HCT116 (cell line): ENCODE data around the gene QSOX1. TPM values are rescaled to one million over a fixed set of nuclear protein-coding genes. Genes with fewer than 3 reads are reported as not detected.
"Not testable (repeated sequence)": the region's sequence is repeated elsewhere in the genome, so short reads cannot be mapped to it uniquely, and the experiment has no call there.

Source experiments
- ATAC-seq: fragments of 200-7000 bp; cut with Tn5 transposase; 2 replicates; pipeline ENCODE4 v1.9.1; 2020; ENCODE audit warnings: mild to moderate bottlenecking, moderate library complexity
- BruUV-seq: library from RNA; stranded (reverse); fragments of 400-500 nt; replicated peaks from 2 replicates; lab custom pipeline; 2021; lab: Mats Ljungman, UMichigan
- CTCF ChIA-PET: fragments of 300-600 bp; sonication (Branson Sonifier 250); formaldehyde crosslinking; loops from one replicate; lab custom pipeline; 2021; ENCODE audit warnings: antibody characterized with exemption; lab: Charles Lee
- POLR2A ChIA-PET: fragments of 300-600, 350-600 bp; sonication (Branson Sonifier 250); formaldehyde crosslinking; loops from one replicate; lab custom pipeline; 2021; ENCODE audit warnings: antibody characterized with exemption; lab: Charles Lee
- RAD21 ChIA-PET, 2 experiments: fragments of 300-600 bp; sonication (Branson Sonifier 250); formaldehyde crosslinking; loops; one replicate each; lab custom pipeline; 2023; ENCODE audit warnings: low total read pairs in 2 of 2; ENCODE audit not compliant: uncharacterized antibody in 2 of 2, unreplicated experiment in 2 of 2, low non-redundant PET in 1 of 2; lab: Charles Lee
- DNase-seq: peaks from one replicate; pipeline ENCODE4 v3.0.0-alpha.2; 2010; ENCODE audit warnings: low read depth, low spot score
- H2AFZ ChIP-seq: fragments of 200-600 bp; shearing (Covaris generic), sonication (generic); 2 replicates; pipeline ENCODE4 v1.6.1; 2017; ENCODE audit warnings: low read depth, mixed run types, mixed read lengths, antibody characterized with exemption, low read length; ENCODE audit not compliant: poor library complexity, severe bottlenecking
- H3K27ac ChIP-seq: 2 replicates; pipeline ENCODE4 v1.5.1; 2012; ENCODE audit warnings: low read depth, low read length
- H3K27me3 ChIP-seq: fragments of 200-600 bp; sonication (generic); 2 replicates; pipeline ENCODE4 v1.6.1; 2016; ENCODE audit warnings: mixed run types, low read length, mixed read lengths; ENCODE audit not compliant: insufficient read depth
- H3K36me3 ChIP-seq, 2 experiments: fragments of 200-500 bp in 1 of 2; fragments of 200-600 bp in 1 of 2; sonication (Bioruptor generic) in 1 of 2; sonication (generic) in 1 of 2; 2 replicates each; pipeline versions ENCODE4 v1.5.1 to v1.6.1; 2014 to 2016; ENCODE audit warnings: low read length in 2 of 2, inconsistent platforms in 1 of 2, mixed read lengths in 1 of 2, mixed run types in 1 of 2; ENCODE audit not compliant: insufficient read depth in 2 of 2, control insufficient read depth in 1 of 2
- H3K4me1 ChIP-seq, 2 experiments: fragments of 200-600 bp in 1 of 2; sonication (generic) in 1 of 2; 2 replicates each; pipeline versions ENCODE4 v1.5.1 to v1.6.1; 2012 to 2017; ENCODE audit warnings: low read length in 2 of 2, inconsistent platforms in 1 of 2, mild to moderate bottlenecking in 1 of 2, mixed read lengths in 1 of 2, mixed run types in 1 of 2, moderate library complexity in 1 of 2; ENCODE audit not compliant: insufficient read depth in 2 of 2, control insufficient read depth in 1 of 2
- H3K4me2 ChIP-seq: fragments of 200-600 bp; sonication (generic); 2 replicates; pipeline ENCODE4 v1.6.1; 2017; ENCODE audit warnings: mixed run types, low read length, mixed read lengths
- H3K4me3 ChIP-seq, 2 experiments: fragments of 200-600 bp in 1 of 2; sonication (generic) in 1 of 2; replicated peaks in 1 of 2; 2 replicates each; pipeline ENCODE4 v1.5.1; 2011 to 2016; ENCODE audit warnings: low read length in 2 of 2, control low read depth in 1 of 2, low read depth in 1 of 2, mild to moderate bottlenecking in 1 of 2, mixed read lengths in 1 of 2, mixed run types in 1 of 2
- H3K79me2 ChIP-seq: fragments of 200-600 bp; sonication (generic); 2 replicates; pipeline ENCODE4 v1.6.1; 2017; ENCODE audit warnings: mild to moderate bottlenecking, mixed run types, low read length, moderate library complexity, mixed read lengths; ENCODE audit not compliant: insufficient read depth
- H3K9ac ChIP-seq: fragments of 200-600 bp; sonication (generic); 2 replicates; pipeline ENCODE4 v1.6.1; 2016; ENCODE audit warnings: low read length, mixed read lengths
- H3K9me2 ChIP-seq: fragments of 200-600 bp; sonication (generic), shearing (Covaris generic); 2 replicates; pipeline ENCODE4 v1.6.1; 2017; ENCODE audit warnings: mixed run types, mild to moderate bottlenecking, moderate library complexity; ENCODE audit not compliant: insufficient read depth
- H3K9me3 ChIP-seq, 2 experiments: fragments of 200-500 bp in 1 of 2; fragments of 200-600 bp in 1 of 2; sonication (Bioruptor generic) in 1 of 2; sonication (generic) in 1 of 2; 2 replicates each; pipeline ENCODE4 v1.6.1; 2014 to 2017; ENCODE audit warnings: low read length in 2 of 2, mixed read lengths in 2 of 2, inconsistent platforms in 1 of 2, low read depth in 1 of 2, mild to moderate bottlenecking in 1 of 2, mixed run types in 1 of 2, moderate library complexity in 1 of 2; ENCODE audit not compliant: control insufficient read depth in 1 of 2, insufficient read depth in 1 of 2
- H4K20me1 ChIP-seq: fragments of 200-600 bp; sonication (generic), shearing (Covaris generic); 2 replicates; pipeline ENCODE4 v1.6.1; 2017; ENCODE audit warnings: mixed run types, mild to moderate bottlenecking, moderate library complexity; ENCODE audit not compliant: insufficient read depth
- CEBPB ChIP-seq: IDR thresholded peaks from 2 replicates; pipeline ENCODE4 v1.6.1; 2012; ENCODE audit warnings: low read depth
- EZH2 ChIP-seq: fragments of 200-600 bp; sonication (generic); IDR thresholded peaks from 2 replicates; pipeline ENCODE4 v1.6.1; 2017; ENCODE audit warnings: antibody characterized with exemption, mixed run types
- JUND ChIP-seq: IDR thresholded peaks from 2 replicates; pipeline ENCODE4 v1.6.1; 2012
- POLR2A ChIP-seq: IDR thresholded peaks from 2 replicates; pipeline ENCODE4 v1.7.0; 2011; ENCODE audit warnings: borderline replicate concordance; ENCODE audit not compliant: insufficient read depth, insufficient read length; ENCODE audit errors: extremely low read depth
- RAD21 ChIP-seq: IDR thresholded peaks from 2 replicates; pipeline ENCODE4 v1.6.1; 2012; ENCODE audit warnings: low read depth, mild to moderate bottlenecking
- SIN3A ChIP-seq: IDR thresholded peaks from 2 replicates; pipeline ENCODE4 v1.6.1; 2012; ENCODE audit warnings: low read depth
- TCF7L2 ChIP-seq: IDR thresholded peaks from 2 replicates; pipeline ENCODE4 v1.7.0; 2011; ENCODE audit warnings: borderline replicate concordance, inconsistent platforms; ENCODE audit not compliant: insufficient read depth, insufficient read length; ENCODE audit errors: extremely low read depth
- ZFX ChIP-seq: fragments of 450-650 bp; IDR thresholded peaks from 2 replicates; pipeline ENCODE4 v1.6.1; 2017
- intact Hi-C: fragments of 100-400 bp; cut with micrococcal nuclease; formaldehyde crosslinking; loops from 2 replicates; pipeline ENCODE4 v1.10.0; 2022
- total RNA-seq: library from RNA; stranded (reverse); gene quantifications from one replicate; pipeline ENCODE4 v1.2.1, GENCODE V29; 2021; ENCODE audit not compliant: unreplicated experiment
- TF ChIP-seq, protein P1 (sequence below), 3 experiments: fragments of 200-600 bp in 1 of 3; sonication (generic) in 1 of 3; IDR thresholded peaks in 2 of 3; conservative IDR thresholded peaks in 1 of 3; 2 replicates each; pipeline ENCODE4 v1.5.1; 2012 to 2017; ENCODE audit warnings: low read depth in 2 of 3, low read length in 2 of 3, antibody characterized with exemption in 1 of 3, borderline replicate concordance in 1 of 3, control low read depth in 1 of 3, mild to moderate bottlenecking in 1 of 3, mixed read lengths in 1 of 3, mixed run types in 1 of 3, moderate library complexity in 1 of 3; ENCODE audit not compliant: insufficient read depth in 1 of 3
- TF ChIP-seq, protein P2 (sequence below): IDR thresholded peaks from 2 replicates; pipeline ENCODE4 v1.6.1; 2012
- TF ChIP-seq, protein P3 (sequence below): IDR thresholded peaks from 2 replicates; pipeline ENCODE4 v1.6.1; 2011; ENCODE audit warnings: mild to moderate bottlenecking, low read length, moderate library complexity; ENCODE audit not compliant: insufficient replicate concordance; ENCODE audit errors: extremely low read depth

The QSOX1 gene
- total RNA-seq, 1 experiment from 2014 or later: 89.2 TPM

DNA sequence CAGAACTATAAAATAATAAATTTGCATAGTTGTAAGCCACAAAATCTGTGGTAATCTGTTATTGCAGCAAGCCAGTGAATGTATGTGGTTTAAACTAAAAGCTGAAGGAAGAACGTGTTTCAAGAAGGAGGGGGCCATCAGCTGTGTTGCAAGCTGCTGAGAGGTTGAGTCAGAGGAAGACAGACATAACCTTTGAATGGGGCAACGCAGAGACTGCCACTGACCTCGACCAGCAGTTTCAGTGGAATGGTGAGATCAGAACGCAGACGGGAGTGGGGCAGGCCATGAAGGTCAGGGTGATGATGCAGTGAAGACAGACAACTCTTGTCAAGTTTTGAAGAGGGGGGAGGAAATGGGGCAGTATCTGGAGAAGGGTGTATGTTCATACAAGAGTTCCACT lies 23.2 kb upstream of the QSOX1 start:
- Histone ChIP-seq H3K4me1 (peaks cover 0 to 5% of the 10 kb centered on the region in 2 experiments; a peak in 2 of 4 replicates), H3K4me3 (no peak overlapping the region), H3K27ac (no peak overlapping the region), H3K9me3 (no peaks in the 10 kb centered on the region), H3K36me3 (no peaks in the 10 kb centered on the region), H3K27me3 (no peaks in the 10 kb centered on the region), H3K9ac (no peak overlapping the region), H3K79me2 (no peaks in the 10 kb centered on the region), H3K4me2 (no peak overlapping the region), H2AFZ (no peak overlapping the region)
- ATAC-seq: no peak
- ChIA-PET CTCF (no interaction called here), POLR2A (no interaction called here), RAD21 (no interaction called here)
- no TSS peak for BruUV-seq
- DNase-seq: no peak
- TF ChIP-seq, protein P1, sequence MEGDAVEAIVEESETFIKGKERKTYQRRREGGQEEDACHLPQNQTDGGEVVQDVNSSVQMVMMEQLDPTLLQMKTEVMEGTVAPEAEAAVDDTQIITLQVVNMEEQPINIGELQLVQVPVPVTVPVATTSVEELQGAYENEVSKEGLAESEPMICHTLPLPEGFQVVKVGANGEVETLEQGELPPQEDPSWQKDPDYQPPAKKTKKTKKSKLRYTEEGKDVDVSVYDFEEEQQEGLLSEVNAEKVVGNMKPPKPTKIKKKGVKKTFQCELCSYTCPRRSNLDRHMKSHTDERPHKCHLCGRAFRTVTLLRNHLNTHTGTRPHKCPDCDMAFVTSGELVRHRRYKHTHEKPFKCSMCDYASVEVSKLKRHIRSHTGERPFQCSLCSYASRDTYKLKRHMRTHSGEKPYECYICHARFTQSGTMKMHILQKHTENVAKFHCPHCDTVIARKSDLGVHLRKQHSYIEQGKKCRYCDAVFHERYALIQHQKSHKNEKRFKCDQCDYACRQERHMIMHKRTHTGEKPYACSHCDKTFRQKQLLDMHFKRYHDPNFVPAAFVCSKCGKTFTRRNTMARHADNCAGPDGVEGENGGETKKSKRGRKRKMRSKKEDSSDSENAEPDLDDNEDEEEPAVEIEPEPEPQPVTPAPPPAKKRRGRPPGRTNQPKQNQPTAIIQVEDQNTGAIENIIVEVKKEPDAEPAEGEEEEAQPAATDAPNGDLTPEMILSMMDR (IDR thresholded peaks at IDR 0.05 in 2 of 3, conservative IDR thresholded peaks at IDR 0.05 in 1 of 3; ENCODE audit: borderline replicate concordance in 1 of 3, insufficient read depth in 1 of 3, low read depth in 2 of 3, low read length in 2 of 3): no peak
- TF ChIP-seq TCF7L2: no peak
- no peak for TF ChIP-seq SIN3A
- TF ChIP-seq, all 23 proteins: peak for 0
- H3K9me2 ChIP-seq: no peaks in the 10 kb centered on the region
- intact Hi-C loops: no loop called here
- H4K20me1 ChIP-seq: no peaks in the 10 kb centered on the region

DNA sequence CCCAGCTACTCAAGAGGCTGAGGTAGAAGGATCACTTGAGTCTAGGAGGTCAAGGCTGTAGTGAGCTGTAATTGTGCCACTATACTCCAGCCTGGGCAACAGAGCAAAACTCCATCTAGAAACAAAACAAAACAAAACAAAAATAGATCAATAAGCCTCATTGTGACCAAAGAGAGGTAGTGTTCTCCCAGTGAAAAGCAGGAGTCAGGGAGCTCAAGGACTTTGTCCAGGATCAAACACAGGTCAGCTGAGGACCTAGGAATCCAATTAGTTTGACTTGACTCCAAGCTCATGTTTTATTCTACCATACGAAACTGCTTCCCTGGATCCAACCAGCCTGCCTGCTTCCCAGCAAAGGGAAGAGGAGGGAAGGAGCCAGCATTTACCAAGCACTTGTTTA lies 21.5 kb upstream of the QSOX1 start:
- intact Hi-C loops: no loop called here
- Histone ChIP-seq H3K27ac (no peak overlapping the region), H3K4me1 (peaks cover 0 to 12% of the 10 kb centered on the region in 2 experiments; a peak in 2 of 4 replicates), H3K9me3 (no peaks in the 10 kb centered on the region), H3K36me3 (no peaks in the 10 kb centered on the region), H3K4me3 (no peak overlapping the region), H3K79me2 (no peaks in the 10 kb centered on the region), H3K4me2 (no peak overlapping the region), H4K20me1 (no peaks in the 10 kb centered on the region), H2AFZ (no peak overlapping the region), H3K9me2 (no peaks in the 10 kb centered on the region), H3K9ac (no peak overlapping the region), H3K27me3 (no peaks in the 10 kb centered on the region)
- ATAC-seq: no peak
- DNase-seq: no peak
- RAD21 ChIA-PET: no interaction called here
- POLR2A ChIA-PET: no interaction called here
- BruUV-seq: no TSS peak
- CTCF ChIA-PET: no interaction called here
- TF ChIP-seq RAD21 (no peak), CEBPB (no peak), TCF7L2 (no peak), EZH2 (no peak), POLR2A (no peak), JUND (no peak), ZFX (no peak)
- TF ChIP-seq, protein P2, sequence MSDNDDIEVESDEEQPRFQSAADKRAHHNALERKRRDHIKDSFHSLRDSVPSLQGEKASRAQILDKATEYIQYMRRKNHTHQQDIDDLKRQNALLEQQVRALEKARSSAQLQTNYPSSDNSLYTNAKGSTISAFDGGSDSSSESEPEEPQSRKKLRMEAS: no peak
- TF ChIP-seq, protein P3, sequence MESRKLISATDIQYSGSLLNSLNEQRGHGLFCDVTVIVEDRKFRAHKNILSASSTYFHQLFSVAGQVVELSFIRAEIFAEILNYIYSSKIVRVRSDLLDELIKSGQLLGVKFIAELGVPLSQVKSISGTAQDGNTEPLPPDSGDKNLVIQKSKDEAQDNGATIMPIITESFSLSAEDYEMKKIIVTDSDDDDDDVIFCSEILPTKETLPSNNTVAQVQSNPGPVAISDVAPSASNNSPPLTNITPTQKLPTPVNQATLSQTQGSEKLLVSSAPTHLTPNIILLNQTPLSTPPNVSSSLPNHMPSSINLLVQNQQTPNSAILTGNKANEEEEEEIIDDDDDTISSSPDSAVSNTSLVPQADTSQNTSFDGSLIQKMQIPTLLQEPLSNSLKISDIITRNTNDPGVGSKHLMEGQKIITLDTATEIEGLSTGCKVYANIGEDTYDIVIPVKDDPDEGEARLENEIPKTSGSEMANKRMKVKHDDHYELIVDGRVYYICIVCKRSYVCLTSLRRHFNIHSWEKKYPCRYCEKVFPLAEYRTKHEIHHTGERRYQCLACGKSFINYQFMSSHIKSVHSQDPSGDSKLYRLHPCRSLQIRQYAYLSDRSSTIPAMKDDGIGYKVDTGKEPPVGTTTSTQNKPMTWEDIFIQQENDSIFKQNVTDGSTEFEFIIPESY: no peak

DNA sequence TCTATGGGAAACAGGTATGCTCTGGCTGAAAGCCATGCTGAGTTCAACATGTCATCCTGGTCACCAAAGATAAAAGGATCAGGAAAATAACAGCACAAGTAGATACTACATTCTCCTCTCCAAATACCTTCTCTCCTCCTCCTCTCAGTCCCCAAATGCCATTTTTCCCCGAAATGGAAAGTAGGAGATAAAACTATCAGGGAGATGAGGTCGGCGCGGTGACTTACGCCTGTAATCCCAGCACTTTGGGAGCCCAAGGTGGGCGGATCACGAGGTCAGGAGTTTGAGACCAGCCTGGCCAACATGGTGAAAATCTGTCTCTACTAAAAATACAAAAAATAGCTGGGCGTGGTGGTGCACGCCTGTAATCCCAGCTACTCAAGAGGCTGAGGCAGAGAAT lies 21.0 kb upstream of the QSOX1 start:
- H3K9ac ChIP-seq, H2AFZ ChIP-seq, POLR2A ChIA-PET, H3K9me3 ChIP-seq, intact Hi-C loops, H3K79me2 ChIP-seq, H3K36me3 ChIP-seq, ATAC-seq, RAD21 ChIA-PET, H3K9me2 ChIP-seq, H3K4me3 ChIP-seq, H4K20me1 ChIP-seq, BruUV-seq, CTCF ChIA-PET, H3K27me3 ChIP-seq, H3K4me2 ChIP-seq, H3K27ac ChIP-seq, DNase-seq: not testable (repeated sequence)
- peaks cover 0 to 12% of the 10 kb centered on the region in 2 experiments; a peak in 2 of 4 replicates for H3K4me1 ChIP-seq
